ENCODE data around the gene PPP3CB. TPM values are rescaled to one million over a fixed set of nuclear protein-coding genes. Genes with fewer than 3 reads are reported as not detected.

Gene PPP3CB
- total and polyA plus RNA-seq, 2 donors from 2014 or later, result 26.8 to 36.1 TPM

- no peak overlapping the region for H3K4me3 ChIP-seq (ENCODE audit: low read length in 3 of 3)
- FAIRE-seq, result no peak
- TF ChIP-seq, protein P1, sequence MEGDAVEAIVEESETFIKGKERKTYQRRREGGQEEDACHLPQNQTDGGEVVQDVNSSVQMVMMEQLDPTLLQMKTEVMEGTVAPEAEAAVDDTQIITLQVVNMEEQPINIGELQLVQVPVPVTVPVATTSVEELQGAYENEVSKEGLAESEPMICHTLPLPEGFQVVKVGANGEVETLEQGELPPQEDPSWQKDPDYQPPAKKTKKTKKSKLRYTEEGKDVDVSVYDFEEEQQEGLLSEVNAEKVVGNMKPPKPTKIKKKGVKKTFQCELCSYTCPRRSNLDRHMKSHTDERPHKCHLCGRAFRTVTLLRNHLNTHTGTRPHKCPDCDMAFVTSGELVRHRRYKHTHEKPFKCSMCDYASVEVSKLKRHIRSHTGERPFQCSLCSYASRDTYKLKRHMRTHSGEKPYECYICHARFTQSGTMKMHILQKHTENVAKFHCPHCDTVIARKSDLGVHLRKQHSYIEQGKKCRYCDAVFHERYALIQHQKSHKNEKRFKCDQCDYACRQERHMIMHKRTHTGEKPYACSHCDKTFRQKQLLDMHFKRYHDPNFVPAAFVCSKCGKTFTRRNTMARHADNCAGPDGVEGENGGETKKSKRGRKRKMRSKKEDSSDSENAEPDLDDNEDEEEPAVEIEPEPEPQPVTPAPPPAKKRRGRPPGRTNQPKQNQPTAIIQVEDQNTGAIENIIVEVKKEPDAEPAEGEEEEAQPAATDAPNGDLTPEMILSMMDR (IDR thresholded peaks at IDR 0.05; ENCODE audit: borderline replicate concordance, extremely low read depth, insufficient read depth), result no peak
- H3K9me3 ChIP-seq (ENCODE audit: control insufficient read depth in 2 of 3, insufficient read depth in 1 of 3, low read length in 3 of 3), result no peaks in the 10 kb centered on the region
- no peaks in the 10 kb centered on the region for H3K4me1 ChIP-seq (ENCODE audit: control insufficient read depth in 2 of 3, insufficient read depth in 2 of 3, low read depth in 1 of 3, low read length in 3 of 3)
- no peak overlapping the region for H3K9ac ChIP-seq (ENCODE audit: low read length in 3 of 3)
- no peaks in the 10 kb centered on the region for H3K27me3 ChIP-seq (ENCODE audit: control insufficient read depth, insufficient read depth, low read length)
- no peak overlapping the region for H3K27ac ChIP-seq (ENCODE audit: low read depth in 2 of 2, low read length in 2 of 2)
- peaks cover 0 to 5% (median 3%) of the 10 kb centered on the region in 3 donors for H3K36me3 ChIP-seq (ENCODE audit: control insufficient read depth in 2 of 3, insufficient read depth in 3 of 3, low read length in 3 of 3)
- no peak for DNase-seq
- intact Hi-C loops (cut with DNase I), result no loop called here
Observed at GRCh38 chr10:73446926-73447325, 48.9 kb downstream of the PPP3CB start.

- Histone ChIP-seq H3K27me3 (ENCODE audit: control insufficient read depth, insufficient read depth, low read length) (no peaks in the 10 kb centered on the region), H3K27ac (ENCODE audit: low read depth in 2 of 2, low read length in 2 of 2) (no peak overlapping the region), H3K9ac (ENCODE audit: low read length in 3 of 3) (no peak overlapping the region), H3K9me3 (ENCODE audit: control insufficient read depth in 2 of 3, insufficient read depth in 1 of 3, low read length in 3 of 3) (no peaks in the 10 kb centered on the region), H3K4me1 (ENCODE audit: control insufficient read depth in 2 of 3, insufficient read depth in 2 of 3, low read depth in 1 of 3, low read length in 3 of 3) (no peaks in the 10 kb centered on the region), H3K36me3 (ENCODE audit: control insufficient read depth in 2 of 3, insufficient read depth in 3 of 3, low read length in 3 of 3) (peaks cover 0 to 5% (median 3%) of the 10 kb centered on the region in 3 donors), H3K4me3 (ENCODE audit: low read length in 3 of 3) (no peak overlapping the region)
- intact Hi-C loops (cut with DNase I), result no loop called here
- FAIRE-seq, result no peak
- TF ChIP-seq, protein P1 (IDR thresholded peaks at IDR 0.05; ENCODE audit: borderline replicate concordance, extremely low read depth, insufficient read depth), result no peak
- no peak for DNase-seq
Observed at GRCh38 chr10:73444457-73444856, 51.4 kb downstream of the PPP3CB start.

- Histone ChIP-seq H3K4me1 (ENCODE audit: control insufficient read depth in 2 of 3, insufficient read depth in 2 of 3, low read depth in 1 of 3, low read length in 3 of 3) (no peaks in the 10 kb centered on the region), H3K27me3 (ENCODE audit: control insufficient read depth, insufficient read depth, low read length) (no peaks in the 10 kb centered on the region), H3K36me3 (ENCODE audit: control insufficient read depth in 2 of 3, insufficient read depth in 3 of 3, low read length in 3 of 3) (peaks cover 0 to 19% (median 5%) of the 10 kb centered on the region in 3 donors), H3K4me3 (ENCODE audit: low read length in 3 of 3) (no peak overlapping the region), H3K9me3 (ENCODE audit: control insufficient read depth in 2 of 3, insufficient read depth in 1 of 3, low read length in 3 of 3) (no peaks in the 10 kb centered on the region), H3K9ac (ENCODE audit: low read length in 3 of 3) (no peak overlapping the region), H3K27ac (ENCODE audit: low read depth in 2 of 2, low read length in 2 of 2) (no peak overlapping the region)
- TF ChIP-seq, protein P1 (IDR thresholded peaks at IDR 0.05; ENCODE audit: borderline replicate concordance, extremely low read depth, insufficient read depth), result no peak
- DNase-seq (no peak), FAIRE-seq (no peak)
- intact Hi-C loops (cut with DNase I), result no loop called here
Observed at GRCh38 chr10:73439605-73440312, 56.1 kb downstream of the PPP3CB start.

Measured in kidney (tissue), 14 donors.